Right atrium auricular region (tissue), 2 donors: ENCODE measurements around the gene NDUFS5. TPM values are rescaled to one million over a fixed set of nuclear protein-coding genes. Genes with fewer than 3 reads are reported as not detected.
"Not testable (repeated sequence)": the region's sequence is repeated elsewhere in the genome, so short reads cannot be mapped to it uniquely, and the experiment has no call there.

Experiments
- DNase-seq: peaks from one replicate; pipeline ENCODE4 v3.0.0-alpha.2; 2019; ENCODE audit warnings: low spot score
- H3K27ac ChIP-seq, 2 donors: fragments of 200-600 bp; sonication (generic); 1 replicate in 1 of 2; 2 replicates in 1 of 2; pipeline ENCODE4 v1.5.1; 2016 to 2019
- H3K27me3 ChIP-seq, 2 donors: fragments of 200-600 bp; sonication (generic); one replicate each; pipeline versions ENCODE4 v1.5.1 to v1.6.0; 2017 to 2019
- H3K36me3 ChIP-seq: fragments of 200-600 bp; sonication (generic); one replicate; pipeline ENCODE4 v1.5.1; 2016
- H3K4me1 ChIP-seq, 2 donors: fragments of 200-600 bp; sonication (generic); one replicate each; pipeline versions ENCODE4 v1.5.1 to v1.6.0; 2017 to 2019
- H3K4me3 ChIP-seq, 2 donors: fragments of 200-600 bp; sonication (generic); 1 replicate in 1 of 2; 2 replicates in 1 of 2; pipeline ENCODE4 v1.5.1; 2017 to 2019; ENCODE audit warnings: mild to moderate bottlenecking in 1 of 2, moderate library complexity in 1 of 2
- H3K9me3 ChIP-seq, 2 donors: fragments of 200-600 bp; sonication (generic); one replicate each; pipeline ENCODE4 v1.5.1; 2019
- total RNA-seq, 2 donors: library from RNA; depleted of rRNA; stranded (reverse); fragments of >200 nt; gene quantifications; one replicate each; pipeline ENCODE4 v1.1.0, GENCODE V29; 2016
- TF ChIP-seq, protein P1 (sequence below), 2 donors: fragments of 200-600 bp; sonication (generic); IDR thresholded peaks; one replicate each; pipeline ENCODE4 v1.5.1; 2019; ENCODE audit warnings: antibody characterized with exemption in 2 of 2

The NDUFS5 gene
- total RNA-seq: 1,000 to 10,000 TPM; 1,281 to 1,828 TPM

DNA sequence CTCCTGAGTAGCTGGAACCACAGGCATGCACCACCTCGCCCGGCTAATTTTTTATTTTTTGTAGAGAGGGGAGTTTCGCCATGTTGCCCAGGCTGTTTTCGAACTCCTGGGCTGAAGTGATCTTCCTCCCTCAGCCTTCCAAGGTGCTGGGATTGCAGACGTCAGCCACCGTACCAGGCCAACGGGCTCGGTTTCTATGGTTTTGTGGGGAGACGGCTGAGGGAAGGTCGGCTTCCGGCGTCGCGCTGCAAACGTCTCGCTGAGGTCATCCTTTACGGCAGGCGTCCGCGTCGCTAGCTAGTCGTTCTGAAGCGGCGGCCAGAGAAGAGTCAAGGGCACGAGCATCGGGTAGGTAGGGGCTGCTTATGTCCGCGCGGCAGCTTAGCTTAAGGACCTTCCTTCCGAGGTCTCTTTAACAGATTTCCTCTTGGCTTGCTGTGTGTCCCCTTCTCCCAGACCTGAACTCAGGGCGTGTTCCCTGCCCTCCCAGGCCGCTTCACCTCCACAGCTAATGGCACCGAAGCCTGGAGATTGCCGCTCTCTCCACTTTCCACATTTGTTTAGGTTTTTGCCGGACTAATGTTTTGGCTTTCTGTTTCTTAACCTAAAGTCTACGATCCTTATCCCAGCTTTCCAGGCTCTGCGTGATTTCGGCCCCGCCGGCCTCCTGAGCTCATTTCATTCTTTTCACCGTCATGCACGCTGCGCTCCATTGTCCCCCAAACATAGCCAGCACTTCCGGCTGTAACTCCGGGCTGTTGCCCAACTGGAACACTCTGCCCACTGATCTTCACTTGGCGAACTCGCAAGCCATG lies at the start of gene NDUFS5:
Gene NDUFS5 (plus strand): TSS at position 300 of the 815 bp plus-strand sequence. CDS start 2,375 bp downstream, outside the sequence.
- Histone ChIP-seq H3K27me3 (no peaks in the 10 kb centered on the region), H3K4me1 (peaks cover 0 to 23% of the 10 kb centered on the region in 2 donors), H3K36me3 (peaks cover 32% of the 10 kb centered on the region), H3K9me3 (no peaks in the 10 kb centered on the region), H3K27ac (peak within 1 kb of the TSS; percentile 93), H3K4me3 (peak within 1 kb of the TSS; percentile 77 to 88)
- peak; percentile 93 for DNase-seq
- TF ChIP-seq, protein P1, sequence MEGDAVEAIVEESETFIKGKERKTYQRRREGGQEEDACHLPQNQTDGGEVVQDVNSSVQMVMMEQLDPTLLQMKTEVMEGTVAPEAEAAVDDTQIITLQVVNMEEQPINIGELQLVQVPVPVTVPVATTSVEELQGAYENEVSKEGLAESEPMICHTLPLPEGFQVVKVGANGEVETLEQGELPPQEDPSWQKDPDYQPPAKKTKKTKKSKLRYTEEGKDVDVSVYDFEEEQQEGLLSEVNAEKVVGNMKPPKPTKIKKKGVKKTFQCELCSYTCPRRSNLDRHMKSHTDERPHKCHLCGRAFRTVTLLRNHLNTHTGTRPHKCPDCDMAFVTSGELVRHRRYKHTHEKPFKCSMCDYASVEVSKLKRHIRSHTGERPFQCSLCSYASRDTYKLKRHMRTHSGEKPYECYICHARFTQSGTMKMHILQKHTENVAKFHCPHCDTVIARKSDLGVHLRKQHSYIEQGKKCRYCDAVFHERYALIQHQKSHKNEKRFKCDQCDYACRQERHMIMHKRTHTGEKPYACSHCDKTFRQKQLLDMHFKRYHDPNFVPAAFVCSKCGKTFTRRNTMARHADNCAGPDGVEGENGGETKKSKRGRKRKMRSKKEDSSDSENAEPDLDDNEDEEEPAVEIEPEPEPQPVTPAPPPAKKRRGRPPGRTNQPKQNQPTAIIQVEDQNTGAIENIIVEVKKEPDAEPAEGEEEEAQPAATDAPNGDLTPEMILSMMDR (IDR thresholded peaks at IDR 0.05): no peak

DNA sequence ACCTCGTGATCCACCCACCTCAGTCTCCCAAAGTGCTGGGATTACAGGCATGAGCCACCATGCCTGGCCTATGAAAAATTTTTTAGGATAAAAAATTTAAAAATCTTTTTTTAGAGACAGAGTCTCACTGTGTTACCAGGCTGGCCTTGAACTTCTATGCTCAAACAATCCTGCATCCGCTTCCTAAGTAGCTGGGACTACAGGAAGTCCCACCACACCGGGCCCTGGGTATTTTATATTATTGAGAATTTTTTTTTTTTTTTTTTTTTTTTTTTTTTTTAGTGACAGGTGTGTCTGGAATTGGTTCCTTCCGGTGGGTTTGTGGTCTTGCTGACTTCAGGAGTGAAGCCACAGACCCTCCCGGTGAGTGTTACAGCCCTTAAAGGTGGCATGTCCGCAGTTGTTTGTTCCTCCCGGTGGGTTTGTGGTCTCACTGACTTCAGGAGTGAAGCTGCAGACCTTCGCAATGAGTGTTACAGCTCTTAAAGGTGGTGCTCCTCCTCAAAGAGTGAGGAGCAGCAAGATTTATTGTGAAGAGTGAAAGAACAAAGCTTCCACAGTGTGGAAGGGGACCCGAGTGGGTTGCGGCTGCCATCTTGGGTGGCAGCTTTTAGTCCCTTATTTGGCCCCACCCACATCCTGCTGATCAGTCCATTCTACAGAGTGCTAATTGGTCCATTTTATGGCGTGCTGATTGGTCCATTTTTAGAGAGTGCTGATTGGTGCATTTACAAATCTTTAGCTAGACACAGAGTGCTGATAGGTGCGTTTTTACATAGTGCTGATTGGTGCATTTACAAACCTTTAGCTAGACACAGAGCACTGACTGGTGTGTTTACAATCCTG lies 48.5 kb upstream of the NDUFS5 start:
- H3K9me3 ChIP-seq, H3K36me3 ChIP-seq, DNase-seq, H3K4me1 ChIP-seq, H3K27me3 ChIP-seq, H3K4me3 ChIP-seq, H3K27ac ChIP-seq: not testable (repeated sequence)

DNA sequence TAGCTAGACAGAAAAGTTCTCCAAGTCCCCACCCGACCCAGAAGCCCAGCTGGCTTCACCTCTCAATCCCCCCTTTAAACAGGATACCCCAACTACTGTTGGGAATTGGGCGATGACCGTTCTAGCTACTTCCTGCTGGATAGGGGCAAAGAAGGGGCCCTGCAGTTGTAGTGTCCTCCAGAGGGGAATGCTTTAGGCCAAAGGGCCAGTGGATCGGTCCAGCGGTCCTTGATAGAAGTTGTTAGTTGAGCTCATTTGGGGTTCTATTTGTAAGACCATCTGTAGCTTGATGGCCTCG lies 48.0 kb upstream of the NDUFS5 start:
- H3K4me3 ChIP-seq, DNase-seq, H3K36me3 ChIP-seq, H3K9me3 ChIP-seq, H3K27me3 ChIP-seq, H3K4me1 ChIP-seq, H3K27ac ChIP-seq: not testable (repeated sequence)

DNA sequence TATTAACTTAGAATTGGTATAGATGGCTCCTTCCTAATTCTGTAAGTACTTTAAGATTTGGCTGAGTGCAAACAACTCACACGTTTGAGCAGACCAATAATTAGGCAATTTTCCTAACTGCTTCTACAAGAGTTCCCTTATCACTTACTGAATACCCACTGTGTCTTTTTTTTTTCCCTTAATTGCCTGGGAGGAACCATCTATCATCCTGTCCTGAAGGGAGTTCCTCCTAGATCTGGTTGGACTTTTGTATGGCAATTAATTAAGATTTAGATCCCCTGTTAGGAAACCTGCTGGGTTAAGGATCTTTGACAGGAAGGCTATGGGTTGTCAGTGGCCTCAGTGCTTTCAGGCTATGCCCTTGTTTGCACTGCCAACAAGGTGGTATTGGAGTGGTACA lies 46.8 kb upstream of the NDUFS5 start:
- not testable (repeated sequence) for H3K36me3 ChIP-seq, H3K4me1 ChIP-seq, H3K9me3 ChIP-seq, H3K4me3 ChIP-seq, H3K27ac ChIP-seq, DNase-seq, H3K27me3 ChIP-seq

DNA sequence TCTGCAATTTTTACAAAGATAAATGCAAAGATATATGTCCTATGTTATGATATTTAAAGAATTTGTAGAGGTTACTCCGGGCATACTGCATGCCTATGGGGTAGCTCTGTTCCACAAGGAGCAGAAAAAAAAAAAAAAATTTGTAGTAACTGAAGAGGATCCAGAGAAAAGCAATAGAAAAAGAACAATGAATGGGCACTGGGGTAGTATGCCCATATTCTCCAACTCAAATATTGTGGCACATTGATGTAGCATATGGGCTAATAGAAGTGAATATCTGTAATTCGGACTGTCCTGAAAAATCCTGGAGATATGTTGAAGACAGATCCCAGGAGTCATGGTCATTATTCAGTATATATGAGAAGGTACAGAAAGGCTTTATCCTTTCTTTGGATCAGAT lies 36.2 kb upstream of the NDUFS5 start:
- Histone ChIP-seq H3K27ac (peak overlapping the region in 1 of 2 donors; percentile 97), H3K36me3 (no peaks in the 10 kb centered on the region), H3K27me3 (no peaks in the 10 kb centered on the region), H3K9me3 (no peaks in the 10 kb centered on the region), H3K4me3 (no peak overlapping the region), H3K4me1 (peaks cover 0 to 34% of the 10 kb centered on the region in 2 donors)
- TF ChIP-seq, protein P1 (IDR thresholded peaks at IDR 0.05): no peak
- DNase-seq: no peak

DNA sequence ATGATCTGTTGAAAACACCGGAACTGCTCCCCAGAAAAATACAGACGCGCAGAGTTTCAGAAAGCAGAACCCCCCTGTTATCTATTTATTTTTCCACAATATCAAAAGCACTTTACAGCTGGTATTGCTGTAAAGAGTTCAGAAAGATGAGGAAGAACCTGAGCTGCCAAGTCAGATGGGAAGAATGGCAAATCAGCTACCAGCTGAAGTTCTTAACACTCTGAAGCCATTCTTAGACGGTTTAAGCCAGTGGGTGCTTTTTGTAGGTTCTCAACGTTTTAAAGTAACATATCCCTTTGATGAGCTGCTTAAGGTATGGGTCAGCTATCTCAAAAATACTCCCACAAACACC lies 35.8 kb upstream of the NDUFS5 start:
- peaks cover 0 to 35% of the 10 kb centered on the region in 2 donors for H3K4me1 ChIP-seq
- TF ChIP-seq, protein P1 (IDR thresholded peaks at IDR 0.05): no peak
- no peaks in the 10 kb centered on the region for H3K9me3 ChIP-seq
- no peak for DNase-seq
- no peaks in the 10 kb centered on the region for H3K27me3 ChIP-seq
- H3K4me3 ChIP-seq: peak overlapping the region; percentile 100
- no peaks in the 10 kb centered on the region for H3K36me3 ChIP-seq
- peak overlapping the region; percentile 95 to 97 for H3K27ac ChIP-seq
